HG02852 (cell line): ENCODE measurements around the gene ALDH9A1.
A peak's percentile ranks its signal among the peaks of the same experiment; 100 is the strongest.
"Not testable (repeated sequence)": the region's sequence is repeated elsewhere in the genome, so short reads cannot be mapped to it uniquely, and the experiment has no call there.

Experiments used
- ATAC-seq: cut with Tn5 transposase; IDR thresholded peaks from one replicate; pipeline ENCODE4 v1.9.1; 2021; ENCODE audit warnings: mild to moderate bottlenecking, moderate library complexity; ENCODE audit not compliant: unreplicated experiment

Gene ALDH9A1

GRCh38 chr1:165647517-165647916 is 50.8 kb downstream of the ALDH9A1 start:
- no peak for ATAC-seq

GRCh38 chr1:165645654-165646366 is 52.6 kb downstream of the ALDH9A1 start:
- no peak for ATAC-seq

- ATAC-seq = no peak
Measured at GRCh38 chr1:165644064-165644735, 54.2 kb downstream of the ALDH9A1 start.

GRCh38 chr1:165641231-165641987 is 57.0 kb downstream of the ALDH9A1 start:
- ATAC-seq = no peak

- peak; percentile 39 for ATAC-seq
Measured at GRCh38 chr1:165639821-165640623, 58.3 kb downstream of the ALDH9A1 start.

- not testable (repeated sequence) for ATAC-seq
Measured at GRCh38 chr1:165638211-165638610, 60.2 kb downstream of the ALDH9A1 start.

- ATAC-seq = no peak
Measured at GRCh38 chr1:165637427-165637826, 60.9 kb downstream of the ALDH9A1 start.

- ATAC-seq = no peak
Measured at GRCh38 chr1:165635823-165636222, 62.5 kb downstream of the ALDH9A1 start.

GRCh38 chr1:165635329-165635728 is 63.0 kb downstream of the ALDH9A1 start:
- ATAC-seq = no peak

- no peak for ATAC-seq
Measured at GRCh38 chr1:165634154-165634921, 64.0 kb downstream of the ALDH9A1 start.

- no peak for ATAC-seq
Measured at GRCh38 chr1:165633614-165634013, 64.7 kb downstream of the ALDH9A1 start.

- ATAC-seq = no peak
Measured at GRCh38 chr1:165632491-165632890, 65.9 kb downstream of the ALDH9A1 start.

- no peak for ATAC-seq
Measured at GRCh38 chr1:165632152-165632469, 66.3 kb downstream of the ALDH9A1 start.

GRCh38 chr1:165631342-165632151 is 66.8 kb downstream of the ALDH9A1 start:
- peak; percentile 29 for ATAC-seq

- peak; percentile 82 for ATAC-seq
Measured at GRCh38 chr1:165630629-165631341, 67.6 kb downstream of the ALDH9A1 start, which contains the start of gene MGST3. MGST3 (plus strand) TSS chr1:165631234; CDS start chr1:165649848, 18,614 bp downstream.

GRCh38 chr1:165629848-165630628 is 68.3 kb downstream of the ALDH9A1 start:
- ATAC-seq = peak; percentile 4

- ATAC-seq = no peak
Measured at GRCh38 chr1:165629151-165629550, 69.2 kb downstream of the ALDH9A1 start.
